ENCODE results near the gene FADS2.

Gene FADS2

DNA sequence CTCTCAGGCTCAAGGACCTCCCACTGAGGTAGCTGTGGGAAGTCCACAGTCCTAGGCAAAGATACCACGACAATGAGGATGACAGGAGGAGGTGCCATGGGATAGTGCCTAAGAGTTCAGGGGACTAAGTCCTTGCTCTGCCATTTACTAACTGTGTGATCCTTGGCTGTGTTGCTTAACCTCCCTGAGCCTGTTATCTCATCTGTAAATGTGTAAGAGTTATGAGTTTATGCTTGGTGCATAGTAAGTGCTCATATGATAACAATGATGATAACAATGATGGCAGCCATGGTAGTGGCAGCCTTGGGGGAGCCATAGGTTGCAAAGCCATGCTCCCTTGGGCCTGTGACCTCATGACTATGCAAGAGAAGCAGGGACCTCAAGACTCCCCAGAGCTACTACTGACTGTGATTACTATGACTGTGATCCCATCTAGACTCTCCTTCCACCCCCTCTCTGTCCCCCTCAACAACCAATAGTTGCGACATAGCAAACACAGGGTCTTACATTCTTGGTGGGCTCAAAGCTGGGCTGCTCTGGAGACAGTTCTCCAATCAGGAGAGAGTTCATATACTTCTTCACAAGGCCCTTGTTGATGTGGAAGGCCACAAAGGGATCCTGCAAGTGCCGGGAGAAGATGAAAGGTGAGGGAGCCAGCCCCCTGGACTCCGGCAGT is 15.2 kb upstream of the FADS2 start:
- TF ChIP-seq, protein P1, sequence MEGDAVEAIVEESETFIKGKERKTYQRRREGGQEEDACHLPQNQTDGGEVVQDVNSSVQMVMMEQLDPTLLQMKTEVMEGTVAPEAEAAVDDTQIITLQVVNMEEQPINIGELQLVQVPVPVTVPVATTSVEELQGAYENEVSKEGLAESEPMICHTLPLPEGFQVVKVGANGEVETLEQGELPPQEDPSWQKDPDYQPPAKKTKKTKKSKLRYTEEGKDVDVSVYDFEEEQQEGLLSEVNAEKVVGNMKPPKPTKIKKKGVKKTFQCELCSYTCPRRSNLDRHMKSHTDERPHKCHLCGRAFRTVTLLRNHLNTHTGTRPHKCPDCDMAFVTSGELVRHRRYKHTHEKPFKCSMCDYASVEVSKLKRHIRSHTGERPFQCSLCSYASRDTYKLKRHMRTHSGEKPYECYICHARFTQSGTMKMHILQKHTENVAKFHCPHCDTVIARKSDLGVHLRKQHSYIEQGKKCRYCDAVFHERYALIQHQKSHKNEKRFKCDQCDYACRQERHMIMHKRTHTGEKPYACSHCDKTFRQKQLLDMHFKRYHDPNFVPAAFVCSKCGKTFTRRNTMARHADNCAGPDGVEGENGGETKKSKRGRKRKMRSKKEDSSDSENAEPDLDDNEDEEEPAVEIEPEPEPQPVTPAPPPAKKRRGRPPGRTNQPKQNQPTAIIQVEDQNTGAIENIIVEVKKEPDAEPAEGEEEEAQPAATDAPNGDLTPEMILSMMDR (IDR thresholded peaks at IDR 0.05), result no peak

DNA sequence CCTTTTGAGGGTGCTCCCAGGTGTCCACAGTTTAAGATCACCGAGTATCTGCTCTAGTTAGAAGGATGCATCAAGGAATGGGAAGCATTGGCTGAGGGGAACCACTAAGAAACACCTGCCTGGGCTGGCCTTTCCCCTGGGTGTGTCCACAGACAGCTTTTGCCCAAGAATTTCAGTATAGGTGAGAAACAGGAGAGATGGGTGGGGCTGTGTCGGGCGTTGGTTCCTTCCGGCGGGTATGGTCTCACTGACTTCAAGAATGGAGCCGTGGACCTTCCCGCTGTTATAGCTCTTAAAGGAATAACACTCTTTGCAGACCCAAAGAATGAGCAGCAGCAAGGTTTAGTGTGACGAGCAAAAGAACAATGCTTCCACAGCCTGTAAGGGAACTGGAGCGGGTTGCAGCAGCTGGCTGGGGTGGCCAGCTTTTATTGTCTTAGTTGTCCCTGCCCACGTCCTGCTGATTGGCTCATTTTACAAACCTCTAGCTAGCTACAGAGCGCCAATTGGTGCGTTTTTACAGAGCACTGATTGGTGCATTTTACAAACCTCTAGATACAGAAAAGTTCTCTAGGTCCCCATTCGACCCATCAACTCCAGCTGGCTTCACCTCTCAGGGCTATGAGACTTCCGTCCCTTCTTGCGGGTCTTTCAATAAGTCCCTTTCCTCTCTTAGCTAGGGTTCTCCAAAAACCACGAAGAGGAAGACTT is 13.7 kb upstream of the FADS2 start:
- TF ChIP-seq, protein P1 (IDR thresholded peaks at IDR 0.05), result no peak

DNA sequence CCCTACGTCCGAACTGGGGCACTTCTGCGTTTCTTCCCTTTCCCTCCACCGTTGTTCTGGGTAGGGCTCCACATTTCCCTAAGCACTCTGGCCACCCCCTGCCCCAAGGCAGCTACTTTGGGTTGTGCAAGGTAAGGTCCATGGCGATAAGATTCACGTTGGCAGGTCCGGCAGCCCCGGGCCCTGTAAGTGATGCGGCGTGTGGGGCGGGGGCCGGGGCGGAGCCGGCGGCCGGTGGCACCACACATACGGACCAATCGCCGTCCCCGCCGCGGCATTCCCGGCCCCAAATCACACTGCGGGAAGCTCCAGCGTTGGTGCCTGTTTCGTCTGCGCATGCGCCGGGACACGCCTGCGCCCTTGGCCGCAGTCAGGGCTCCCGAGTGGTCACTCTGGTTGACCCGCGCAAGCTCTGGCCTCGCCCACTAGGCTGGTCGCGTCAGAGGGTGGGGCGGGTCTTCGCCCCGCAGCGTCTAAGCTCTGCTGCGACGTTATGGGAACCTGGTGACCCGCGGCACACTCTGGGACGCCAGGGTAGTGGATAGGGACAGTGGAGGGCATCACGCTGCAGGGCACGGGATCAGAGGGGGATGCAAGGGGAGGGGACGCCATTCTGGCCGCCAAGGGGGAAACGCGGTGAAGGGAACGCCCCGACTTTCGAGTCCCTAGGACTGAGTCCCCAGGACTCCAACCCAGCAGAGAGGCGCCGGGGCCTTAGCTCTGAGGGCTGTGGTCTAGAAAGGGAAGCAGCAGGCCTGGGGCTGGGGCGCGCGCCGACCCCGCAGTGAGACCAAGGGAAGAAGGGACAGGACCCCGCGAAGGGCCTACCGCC is 12.9 kb upstream of the FADS2 start:
- TF ChIP-seq, protein P1 (IDR thresholded peaks at IDR 0.05), result no peak

DNA sequence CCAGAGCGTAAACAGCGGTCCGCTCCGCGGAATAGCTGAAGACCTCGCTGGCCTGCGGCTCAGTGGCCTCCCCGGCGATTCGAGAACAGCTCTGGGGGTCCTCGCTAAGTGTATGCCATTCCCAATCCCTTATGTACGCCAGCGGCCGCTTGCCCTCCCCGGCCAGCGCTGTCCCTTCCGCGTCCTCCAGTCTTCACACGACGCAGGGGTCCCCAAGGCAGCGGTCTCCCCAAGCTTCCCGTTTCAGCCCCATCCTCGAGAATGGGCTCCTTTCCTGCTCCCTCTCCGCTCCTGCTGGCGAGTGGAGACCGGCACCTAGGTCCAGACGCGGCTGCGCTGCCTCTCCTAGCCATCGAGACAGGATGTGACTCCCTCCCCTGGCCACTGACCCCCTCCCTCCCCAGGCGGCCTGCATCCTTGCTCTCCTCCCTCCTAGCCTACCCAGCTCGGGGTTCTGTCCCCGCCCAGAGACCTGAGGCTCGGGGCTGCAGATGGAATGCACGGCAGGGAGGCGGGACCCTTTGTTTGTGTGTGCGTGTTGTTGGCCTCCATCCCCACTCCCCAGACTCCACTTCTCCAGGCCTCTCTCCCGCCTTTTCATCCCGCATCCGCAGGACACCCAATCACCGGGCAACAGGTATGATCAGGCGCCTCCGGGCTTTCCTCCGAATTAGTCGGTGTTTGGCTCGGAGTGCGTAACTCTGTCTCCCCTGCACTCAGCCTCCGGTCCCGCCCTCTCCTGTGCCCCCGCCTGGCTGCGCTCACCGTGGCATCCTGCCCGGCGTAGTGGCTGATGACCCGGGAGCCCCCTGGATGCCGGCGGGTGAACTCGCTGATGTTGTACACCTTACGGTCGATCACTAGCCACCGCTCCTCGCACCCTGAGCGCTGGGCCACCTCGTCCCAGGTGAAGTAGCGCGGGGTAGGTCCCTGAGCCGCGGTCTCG is 12.0 kb upstream of the FADS2 start:
- TF ChIP-seq, protein P1 (IDR thresholded peaks at IDR 0.05), result no peak

DNA sequence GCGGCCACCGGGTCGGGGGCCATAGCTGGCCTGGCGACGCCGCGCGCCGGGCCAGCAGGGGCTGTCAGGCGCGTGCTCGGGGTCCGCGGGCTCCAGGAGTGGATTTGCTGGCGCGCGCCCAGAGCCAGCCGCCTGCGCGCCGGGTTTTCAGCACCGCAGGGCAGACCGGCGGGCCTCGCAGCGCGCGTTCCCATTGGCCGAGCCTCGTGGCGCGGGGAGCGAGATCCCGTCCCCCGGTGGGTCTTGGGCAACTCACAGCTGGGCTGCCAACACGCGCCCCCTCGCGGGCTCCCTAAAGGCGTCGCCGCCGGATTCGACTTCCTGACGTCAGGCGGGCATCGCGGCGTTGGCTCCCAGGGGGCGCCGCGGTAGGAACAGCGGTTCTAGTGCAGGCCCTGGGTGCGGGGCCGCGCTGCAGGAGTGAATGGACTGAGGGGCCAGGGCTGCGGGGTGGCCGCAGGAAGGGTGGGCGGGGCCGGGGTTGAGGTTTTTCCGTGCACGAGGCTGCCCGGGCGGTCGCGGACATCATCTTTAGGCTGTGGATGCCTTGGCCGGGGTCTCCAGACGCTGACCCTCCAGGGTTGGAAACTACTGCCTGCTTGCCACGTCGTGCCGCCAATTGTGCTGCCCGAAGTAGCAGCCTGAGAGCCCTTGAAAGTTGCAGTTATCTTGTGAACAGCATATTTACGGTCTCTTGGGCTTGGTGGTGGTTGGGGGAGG is 11.2 kb upstream of the FADS2 start, which contains the start of gene FADS1:
FADS1 (minus strand) TSS at position 268 of the 720 bp plus-strand sequence; CDS start at position 194, 74 bp downstream.
- TF ChIP-seq, protein P1 (IDR thresholded peaks at IDR 0.05), result peak; percentile 68

DNA sequence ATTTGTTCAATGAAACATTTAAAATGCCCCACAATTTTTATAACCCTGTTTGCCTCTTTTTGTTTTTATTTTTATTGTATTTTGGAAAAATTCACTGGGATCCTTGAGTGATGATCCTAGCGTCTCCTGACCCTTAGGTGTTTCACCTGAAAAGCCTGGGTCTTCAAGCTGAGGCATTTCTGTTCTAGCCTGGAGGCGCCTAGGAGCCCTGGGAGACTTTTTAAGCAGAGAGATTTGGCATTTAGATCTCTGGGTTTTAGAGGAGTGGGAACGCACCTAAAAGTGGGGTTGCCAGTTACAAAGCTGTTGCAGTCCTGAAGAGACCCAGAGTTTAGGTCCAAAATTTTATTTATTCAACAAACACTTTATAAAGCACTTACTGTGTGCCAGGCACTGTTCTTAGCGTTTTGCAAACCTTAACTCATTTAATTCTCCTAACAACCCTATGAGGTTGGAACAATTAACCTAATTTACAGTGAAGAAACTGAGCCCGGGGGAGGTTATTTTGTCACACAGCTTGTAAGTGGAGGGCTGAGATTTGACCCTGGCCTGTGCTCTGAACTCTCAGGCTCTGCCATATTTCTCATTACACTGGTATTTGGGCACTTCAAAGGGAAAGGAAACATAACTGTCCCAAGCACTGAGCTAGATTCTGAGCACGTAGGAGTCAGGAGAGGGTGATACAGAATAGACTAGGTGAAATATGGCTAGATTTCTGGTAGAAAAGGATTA is 10.5 kb upstream of the FADS2 start:
- TF ChIP-seq, protein P1 (IDR thresholded peaks at IDR 0.05), result no peak
